Prostate gland (tissue), 2 donors: Measurements from ENCODE around the gene DUSP22. TPM values are rescaled to one million over a fixed set of nuclear protein-coding genes. Genes with fewer than 3 reads are reported as not detected.
"Not testable (repeated sequence)": the region's sequence is repeated elsewhere in the genome, so short reads cannot be mapped to it uniquely, and the experiment has no call there.

Source experiments
- DNase-seq: peaks from one replicate; pipeline ENCODE4 v3.0.0-alpha.2; 2019; ENCODE audit warnings: low spot score
- H3K27ac ChIP-seq, 2 donors: fragments of 200-600 bp; sonication (generic); 2 replicates each; pipeline ENCODE4 v1.5.1; 2017 to 2019
- H3K27me3 ChIP-seq: fragments of 200-600 bp; sonication (generic); replicated peaks from 2 replicates; pipeline ENCODE4 v1.5.1; 2019; ENCODE audit not compliant: insufficient read depth
- H3K36me3 ChIP-seq, 2 donors: fragments of 200-600 bp; sonication (generic); 1 replicate in 1 of 2; 2 replicates in 1 of 2; pipeline versions ENCODE4 v1.5.1 to v1.8.1; 2017 to 2019
- H3K4me1 ChIP-seq: fragments of 200-600 bp; sonication (generic); replicated peaks from 2 replicates; pipeline ENCODE4 v1.5.1; 2019
- H3K4me3 ChIP-seq, 2 donors: fragments of 200-600 bp; sonication (generic); 2 replicates each; pipeline ENCODE4 v1.5.1; 2017 to 2019
- H3K9me3 ChIP-seq: fragments of 200-600 bp; sonication (generic); 2 replicates; pipeline ENCODE4 v1.5.1; 2017
- POLR2A ChIP-seq: fragments of 450-650 bp; IDR thresholded peaks from one replicate; pipeline ENCODE4 v1.6.1; 2016; ENCODE audit warnings: antibody characterized with exemption, mild to moderate bottlenecking
- POLR2AphosphoS5 ChIP-seq: sonication (generic); formaldehyde crosslinking; IDR thresholded peaks from one replicate; pipeline ENCODE4 v1.6.1; 2017; ENCODE audit warnings: antibody characterized with exemption
- WGBS: methylation state at CpG from one replicate; pipeline ENCODE4 v1.1.5; 2018; 5-methylcytosine and 5-hydroxymethylcytosine counted together
- intact Hi-C: fragments of 100-400 bp; cut with DNase I; formaldehyde crosslinking; loops from one replicate; pipeline ENCODE4 v1.14.2; 2022
- total RNA-seq, 2 donors: library from RNA; depleted of rRNA; stranded (reverse); fragments of >200 nt; gene quantifications; one replicate each; pipeline ENCODE4 v1.1.0, GENCODE V29; 2016
- TF ChIP-seq, protein P1 (sequence below), 4 experiments: fragments of 200-600 bp in 2 of 4; fragments of 450-650 bp in 2 of 4; sonication (generic) in 2 of 4; IDR thresholded peaks; 1 replicate in 3 of 4; 2 replicates in 1 of 4; pipeline ENCODE4 v1.5.1; 2016 to 2019; ENCODE audit warnings: antibody characterized with exemption in 4 of 4, mild to moderate bottlenecking in 2 of 4, moderate library complexity in 2 of 4

DUSP22 gene
- total RNA-seq, 2 donors from 2014 or later = 29.8 to 95.8 TPM

DNA sequence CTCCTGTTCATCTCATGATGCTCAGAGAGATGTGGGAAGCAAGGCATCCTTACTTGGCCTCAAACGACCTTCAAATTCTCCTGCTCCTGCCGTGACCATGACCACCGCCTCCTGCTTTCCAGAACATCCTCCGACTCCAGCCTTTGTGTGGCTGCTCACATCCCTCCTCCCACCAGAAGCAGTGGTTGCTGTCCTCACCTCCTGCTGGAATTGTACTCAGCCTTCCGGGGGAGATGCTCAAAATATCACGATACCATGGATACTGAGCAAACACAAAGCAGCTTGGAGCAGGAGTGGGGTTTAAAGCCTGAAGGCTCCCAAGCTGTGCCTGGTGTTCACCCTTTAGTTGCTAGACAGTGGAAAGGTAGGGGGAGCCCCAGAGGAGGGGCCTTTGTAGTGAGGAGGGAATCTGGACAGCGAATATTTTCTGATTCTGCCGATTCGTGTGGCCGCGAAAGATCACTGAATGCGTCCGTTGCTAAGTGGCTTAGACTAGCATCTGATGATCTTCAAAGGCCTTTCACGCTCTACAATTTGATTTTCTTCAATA lies 9.3 kb upstream of the DUSP22 start:
- H3K36me3 ChIP-seq = no peaks in the 10 kb centered on the region
- no peaks in the 10 kb centered on the region for H3K9me3 ChIP-seq
- no peak overlapping the region for H3K27ac ChIP-seq
- no peak overlapping the region for H3K4me3 ChIP-seq
- intact Hi-C loops = no loop called here
- TF ChIP-seq, protein P1, sequence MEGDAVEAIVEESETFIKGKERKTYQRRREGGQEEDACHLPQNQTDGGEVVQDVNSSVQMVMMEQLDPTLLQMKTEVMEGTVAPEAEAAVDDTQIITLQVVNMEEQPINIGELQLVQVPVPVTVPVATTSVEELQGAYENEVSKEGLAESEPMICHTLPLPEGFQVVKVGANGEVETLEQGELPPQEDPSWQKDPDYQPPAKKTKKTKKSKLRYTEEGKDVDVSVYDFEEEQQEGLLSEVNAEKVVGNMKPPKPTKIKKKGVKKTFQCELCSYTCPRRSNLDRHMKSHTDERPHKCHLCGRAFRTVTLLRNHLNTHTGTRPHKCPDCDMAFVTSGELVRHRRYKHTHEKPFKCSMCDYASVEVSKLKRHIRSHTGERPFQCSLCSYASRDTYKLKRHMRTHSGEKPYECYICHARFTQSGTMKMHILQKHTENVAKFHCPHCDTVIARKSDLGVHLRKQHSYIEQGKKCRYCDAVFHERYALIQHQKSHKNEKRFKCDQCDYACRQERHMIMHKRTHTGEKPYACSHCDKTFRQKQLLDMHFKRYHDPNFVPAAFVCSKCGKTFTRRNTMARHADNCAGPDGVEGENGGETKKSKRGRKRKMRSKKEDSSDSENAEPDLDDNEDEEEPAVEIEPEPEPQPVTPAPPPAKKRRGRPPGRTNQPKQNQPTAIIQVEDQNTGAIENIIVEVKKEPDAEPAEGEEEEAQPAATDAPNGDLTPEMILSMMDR (IDR thresholded peaks at IDR 0.05) = no peak
- TF ChIP-seq POLR2AphosphoS5 (no peak), POLR2A (no peak)
- no peak for DNase-seq
- H3K4me1 ChIP-seq = no peaks in the 10 kb centered on the region
- 92% methylated on average over 14 of the region's 14 CpGs for WGBS
- H3K27me3 ChIP-seq = no peaks in the 10 kb centered on the region

DNA sequence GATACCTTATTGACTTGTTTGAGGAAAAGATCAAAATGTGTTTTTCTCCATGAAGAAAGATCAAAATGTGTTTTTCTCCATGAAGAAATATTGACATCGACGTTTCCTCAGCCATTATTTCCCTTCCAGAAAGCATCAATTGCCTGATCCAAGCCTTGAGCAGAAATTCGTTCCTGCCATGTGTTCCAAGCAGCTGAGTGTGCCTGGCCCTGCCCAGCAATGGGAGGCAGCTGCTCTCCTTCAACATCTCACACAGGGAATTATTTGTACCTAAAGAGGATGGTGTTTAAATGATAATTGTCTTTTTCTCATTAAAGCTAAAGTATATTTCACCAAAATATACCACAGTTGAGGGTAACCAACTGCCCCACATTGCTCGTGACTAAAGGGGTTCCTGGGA lies 7.8 kb upstream of the DUSP22 start:
- TF ChIP-seq POLR2AphosphoS5 = no peak
- TF ChIP-seq POLR2A = no peak
- TF ChIP-seq, protein P1 (IDR thresholded peaks at IDR 0.05) = no peak
- Histone ChIP-seq H3K36me3 (no peaks in the 10 kb centered on the region), H3K27me3 (no peaks in the 10 kb centered on the region), H3K4me1 (no peaks in the 10 kb centered on the region), H3K4me3 (no peak overlapping the region), H3K27ac (no peak overlapping the region), H3K9me3 (no peaks in the 10 kb centered on the region)
- intact Hi-C loops = no loop called here
- 68% methylated on average over 4 of the region's 4 CpGs for WGBS
- DNase-seq = no peak

DNA sequence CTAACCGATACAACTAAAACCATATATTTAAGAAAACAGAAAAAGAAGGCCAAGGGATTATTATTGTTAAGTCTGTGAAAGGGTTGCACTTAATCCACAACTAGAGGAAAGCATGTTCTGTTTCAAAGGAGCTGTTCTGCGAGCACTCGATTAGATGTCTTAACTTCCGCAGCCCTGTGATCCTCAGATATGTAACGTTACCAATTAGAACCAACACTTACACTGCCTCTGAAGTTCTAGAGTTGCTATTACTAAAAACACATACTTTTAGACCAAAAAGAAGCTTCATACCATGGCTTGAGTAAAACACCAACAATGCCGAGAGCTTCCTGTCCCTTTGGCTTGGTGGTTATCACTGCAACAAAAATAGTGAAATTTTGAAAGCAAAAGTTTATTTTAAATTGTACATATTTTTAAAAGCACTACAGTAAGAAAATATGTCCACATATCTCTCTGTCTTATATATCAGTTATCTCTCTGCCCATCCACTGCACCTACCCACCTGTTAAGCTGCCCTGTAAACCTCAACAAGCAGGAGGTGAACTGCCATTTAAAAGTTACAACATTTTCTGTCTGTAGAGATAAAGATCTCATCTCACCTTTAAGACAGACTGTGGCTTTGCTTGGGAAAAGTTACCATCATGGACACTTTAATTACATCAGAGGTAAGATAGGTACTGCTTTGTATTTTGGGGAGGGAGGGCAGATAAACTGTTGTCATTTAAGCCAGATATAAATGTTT lies 7.1 kb upstream of the DUSP22 start:
- TF ChIP-seq POLR2A (no peak), POLR2AphosphoS5 (no peak)
- TF ChIP-seq, protein P1 (IDR thresholded peaks at IDR 0.05) = no peak
- no peak for DNase-seq
- Histone ChIP-seq H3K36me3 (no peaks in the 10 kb centered on the region), H3K4me3 (no peak overlapping the region), H3K4me1 (no peaks in the 10 kb centered on the region), H3K27ac (no peak overlapping the region), H3K27me3 (no peaks in the 10 kb centered on the region), H3K9me3 (no peaks in the 10 kb centered on the region)
- intact Hi-C loops = no loop called here
- WGBS = 78% methylated on average over 6 of the region's 6 CpGs

DNA sequence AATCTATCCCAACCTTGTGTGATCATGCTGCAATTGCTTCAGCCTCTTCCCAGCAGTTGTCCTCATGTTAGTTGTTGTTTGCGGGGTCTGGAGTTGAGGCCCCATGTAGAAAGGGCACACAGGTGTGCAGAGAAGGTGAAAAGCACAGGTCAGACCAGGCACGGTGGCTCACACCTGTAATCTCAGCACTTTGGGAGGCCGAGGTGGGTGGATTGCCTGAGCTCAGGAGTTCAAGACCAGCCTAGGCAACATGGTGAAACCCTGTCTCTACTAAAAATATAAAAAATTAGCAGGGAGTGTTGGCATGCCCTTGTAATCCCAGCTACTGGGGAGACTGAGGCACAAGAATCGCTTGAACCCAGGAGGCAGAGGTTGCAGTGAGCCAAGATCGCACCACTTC lies 6.4 kb upstream of the DUSP22 start:
- H3K4me1 ChIP-seq, H3K27ac ChIP-seq, H3K9me3 ChIP-seq, H3K27me3 ChIP-seq, H3K4me3 ChIP-seq, DNase-seq, intact Hi-C loops, H3K36me3 ChIP-seq: not testable (repeated sequence)
- 70% methylated on average over 5 of the region's 5 CpGs for WGBS

DNA sequence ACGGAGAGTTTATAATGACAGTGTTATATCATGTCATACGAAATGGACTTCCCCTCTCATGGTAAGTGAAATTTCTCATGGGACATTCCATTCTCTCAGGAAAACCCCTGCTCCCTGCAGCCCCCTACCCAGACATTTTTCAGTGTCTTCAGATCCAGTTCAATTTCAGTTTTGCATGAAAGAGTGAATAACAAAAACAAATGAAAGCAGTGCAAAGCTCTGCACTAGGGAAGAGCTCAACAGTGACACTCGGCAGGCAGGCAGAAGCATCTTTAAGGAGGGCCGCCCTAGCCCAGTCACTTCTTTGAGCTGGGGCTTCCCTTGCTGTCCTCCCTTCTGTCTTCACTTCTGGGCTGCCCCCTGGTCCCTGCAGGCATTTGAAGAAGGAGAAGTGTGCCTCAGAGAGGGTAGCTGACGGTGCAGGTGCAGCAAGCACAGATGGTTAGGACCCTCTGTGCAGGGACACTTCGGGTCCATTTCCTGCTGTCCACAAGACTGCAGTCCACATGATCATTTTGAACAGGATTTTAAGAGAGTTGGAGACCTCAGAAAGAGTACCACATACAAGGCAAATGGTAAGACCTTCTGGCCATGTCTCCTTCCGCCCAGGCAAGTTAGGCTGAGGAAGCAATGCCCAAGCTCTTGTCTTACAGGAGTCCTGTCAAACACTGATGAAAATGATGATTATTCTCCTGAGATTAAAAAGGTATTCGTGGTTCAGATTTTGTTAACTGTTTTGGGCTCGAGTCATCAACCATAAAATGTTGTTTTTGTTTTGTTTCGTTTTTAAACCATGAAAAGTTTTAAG lies 5.4 kb upstream of the DUSP22 start:
- no peaks in the 10 kb centered on the region for H3K4me1 ChIP-seq
- WGBS = 70% methylated on average over 10 of the region's 10 CpGs
- H3K27me3 ChIP-seq = no peaks in the 10 kb centered on the region
- no peak for DNase-seq
- H3K9me3 ChIP-seq = no peaks in the 10 kb centered on the region
- H3K36me3 ChIP-seq = no peaks in the 10 kb centered on the region
- TF ChIP-seq, protein P1 (IDR thresholded peaks at IDR 0.05) = no peak
- no peak for TF ChIP-seq POLR2A
- no peak overlapping the region for H3K27ac ChIP-seq
- intact Hi-C loops = no loop called here
- H3K4me3 ChIP-seq = no peak overlapping the region
